ENCODE measurements around the gene USP32.
"Not testable (repeated sequence)": the region's sequence is repeated elsewhere in the genome, so short reads cannot be mapped to it uniquely, and the experiment has no call there.

GRCh38 chr17:60333072-60333471 is 58.9 kb downstream of the USP32 start:
- not testable (repeated sequence) for TF ChIP-seq POLR2AphosphoS5 (IDR thresholded peaks at IDR 0.05; ENCODE audit: low read depth, low read length); POLR2A (IDR thresholded peaks at IDR 0.05; ENCODE audit: low read depth, low read length); TAF1 (IDR thresholded peaks at IDR 0.05; ENCODE audit: borderline replicate concordance, low read depth, low read length)

Data from GM12892 (cell line).